Hematopoietic multipotent progenitor cell treated with erythropoietin and hydrocortisone succinate and interleukin-3 and kit ligand, for 17 days (in vitro differentiated cells): ENCODE data around the gene RIN3.
A peak's percentile ranks its signal among the peaks of the same experiment; 100 is the strongest.

Experiments used
- DNase-seq: peaks from one replicate; pipeline ENCODE4 v3.0.0-alpha.2; 2015; ENCODE audit warnings: low spot score

The RIN3 gene

DNA sequence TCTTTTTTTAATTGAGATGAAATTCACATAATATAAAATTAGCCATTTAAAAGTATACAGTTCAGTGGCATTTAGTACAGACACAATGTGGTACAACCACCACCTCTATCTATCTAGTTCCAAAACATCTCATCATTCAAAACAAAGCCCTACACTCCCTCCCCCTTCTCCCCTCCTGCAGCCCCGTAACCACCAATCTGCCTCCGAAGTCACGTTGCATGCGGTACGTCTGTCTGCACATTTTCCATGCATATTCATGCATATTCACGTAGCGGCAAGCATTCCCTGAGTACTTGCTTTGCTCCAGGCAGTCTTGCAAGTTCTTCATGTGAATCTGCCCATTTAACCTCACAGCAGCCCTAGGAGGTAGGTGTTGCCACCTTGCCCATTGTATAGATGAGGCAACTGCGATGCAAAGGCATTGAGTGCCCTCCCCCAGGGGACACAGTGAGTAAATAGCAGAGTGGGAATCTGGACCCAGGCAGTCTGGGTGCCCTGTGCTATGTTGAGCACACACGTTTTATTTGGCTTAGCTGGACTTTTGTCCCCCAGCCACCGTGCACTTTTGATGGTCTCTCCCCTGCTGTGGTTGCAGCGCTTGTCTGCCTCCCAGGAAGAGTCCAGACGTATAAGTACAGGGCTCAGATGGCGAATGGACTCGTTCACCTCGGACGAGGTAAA, 43.4 kb downstream of the RIN3 start:
- DNase-seq: no peak

DNA sequence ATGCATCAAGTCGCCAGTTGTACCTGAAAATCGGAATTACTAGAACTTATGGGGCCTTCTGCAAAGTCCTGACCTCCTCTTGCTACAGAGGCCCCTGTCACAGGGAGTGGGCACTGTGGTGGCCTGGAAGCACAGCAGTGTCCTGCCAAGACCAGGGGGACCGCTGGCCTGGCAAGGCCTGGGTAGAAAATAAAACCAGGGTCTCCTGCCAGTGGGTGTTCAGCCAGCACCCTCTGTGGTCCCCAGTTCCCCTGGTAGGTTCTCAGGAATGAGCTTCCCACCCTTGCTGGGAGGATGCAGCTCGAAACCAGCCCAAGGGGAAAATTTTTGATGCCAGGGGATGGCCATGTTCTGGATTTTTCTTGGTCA, 43.9 kb downstream of the RIN3 start:
- DNase-seq: no peak

DNA sequence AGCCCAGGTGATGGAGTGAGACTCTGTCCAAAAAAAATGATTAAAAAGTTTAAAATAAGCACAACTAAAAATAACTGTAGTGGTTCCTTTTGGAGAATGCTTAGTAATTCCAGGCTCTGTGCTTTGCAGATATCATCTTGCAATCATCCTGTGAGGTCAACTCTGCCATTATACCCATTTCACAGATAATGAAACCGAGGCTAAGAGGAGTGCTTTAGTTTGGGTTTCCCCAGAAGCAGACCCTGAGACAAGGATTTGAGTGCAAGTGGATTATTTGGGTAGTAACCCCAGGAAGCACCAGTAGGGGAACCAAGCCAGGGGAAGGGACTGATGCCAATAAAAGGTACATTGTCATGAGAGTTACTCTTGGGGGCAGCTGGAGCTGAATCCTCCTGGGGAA, 44.7 kb downstream of the RIN3 start:
- no peak for DNase-seq

GRCh38 chr14:92559486-92559885, 45.9 kb downstream of the RIN3 start:
- DNase-seq: no peak

DNA sequence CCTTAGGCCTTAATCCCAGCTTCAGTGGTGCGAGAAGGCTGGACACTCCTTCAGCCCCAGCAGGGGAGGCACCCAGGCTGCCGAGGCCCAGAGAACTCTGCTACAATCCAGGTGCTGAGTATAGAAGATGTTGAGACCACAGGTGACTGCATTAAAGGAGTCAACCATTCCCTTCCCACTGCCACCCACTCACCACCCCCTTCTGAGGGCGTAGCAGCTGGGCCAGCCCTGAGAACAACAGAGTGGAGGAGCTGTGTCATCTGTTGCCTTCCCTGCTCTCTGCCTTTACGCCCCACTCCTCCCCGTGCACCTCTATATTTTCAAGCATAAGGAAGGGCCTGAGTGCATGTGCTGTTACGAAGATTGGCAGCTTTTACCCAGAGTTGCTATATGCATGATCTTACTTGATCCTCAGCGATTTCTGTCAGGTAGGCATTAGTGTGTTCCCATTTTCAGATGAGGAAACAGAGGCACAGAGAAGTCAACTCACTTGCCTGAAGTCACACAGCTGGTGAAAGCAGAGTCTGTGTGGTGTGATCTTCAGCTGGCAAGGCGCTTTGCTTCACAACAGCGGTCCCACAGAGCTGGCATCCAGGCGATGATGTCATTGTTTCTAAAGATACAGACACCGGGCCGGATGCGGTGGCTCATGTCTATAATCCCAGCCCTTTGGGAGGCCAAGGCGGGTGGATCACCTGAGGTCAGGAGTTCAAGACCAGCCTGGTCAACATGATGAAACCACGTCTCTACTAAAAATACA, 46.7 kb downstream of the RIN3 start:
- no peak for DNase-seq

DNA sequence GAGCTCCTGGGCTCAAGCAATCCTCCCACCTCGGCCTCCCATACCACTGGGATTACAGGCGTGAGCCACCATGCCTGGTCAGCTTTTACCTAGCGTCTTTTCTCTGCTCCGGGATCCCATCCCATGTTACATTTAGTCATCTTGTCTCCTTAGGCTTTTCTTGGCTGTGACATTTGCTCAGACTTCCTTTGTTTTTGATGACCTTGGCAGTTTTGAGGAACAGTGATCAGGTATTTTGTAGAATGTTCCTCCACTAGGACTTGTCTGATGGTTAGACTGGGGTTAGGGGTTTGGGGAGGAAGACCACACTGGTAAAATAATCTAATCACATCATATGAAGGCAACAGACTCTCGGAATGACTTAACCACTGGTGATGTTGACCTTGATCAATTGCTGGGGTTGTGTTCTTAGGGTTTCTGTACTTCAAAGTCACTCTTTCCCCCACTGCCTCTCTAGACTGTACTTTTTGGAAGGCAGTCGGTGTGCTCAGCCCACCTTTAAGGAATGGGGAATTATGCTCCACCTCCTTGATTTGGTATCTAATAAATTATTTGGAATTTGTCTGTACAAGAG, 48.4 kb downstream of the RIN3 start:
- DNase-seq: no peak

DNA sequence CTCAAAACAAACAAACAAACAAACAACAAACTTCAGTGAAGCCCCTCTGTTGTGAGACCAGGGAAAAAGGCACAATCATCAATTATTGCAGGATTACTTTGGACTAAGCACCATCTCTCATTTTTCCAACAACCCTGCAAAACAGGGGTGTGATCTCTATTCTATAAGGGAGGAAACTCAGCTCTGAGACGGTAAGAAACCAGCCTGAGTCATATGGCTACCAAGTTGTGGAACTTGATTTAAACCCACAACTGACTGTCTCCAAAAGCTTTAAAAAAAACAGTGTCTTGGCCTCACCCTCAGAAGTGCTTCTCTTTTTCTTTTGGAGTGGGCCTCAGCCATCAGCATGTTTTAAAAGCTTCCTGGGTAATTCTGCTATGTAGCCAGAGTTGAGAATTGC, 49.8 kb downstream of the RIN3 start:
- DNase-seq: no peak

DNA sequence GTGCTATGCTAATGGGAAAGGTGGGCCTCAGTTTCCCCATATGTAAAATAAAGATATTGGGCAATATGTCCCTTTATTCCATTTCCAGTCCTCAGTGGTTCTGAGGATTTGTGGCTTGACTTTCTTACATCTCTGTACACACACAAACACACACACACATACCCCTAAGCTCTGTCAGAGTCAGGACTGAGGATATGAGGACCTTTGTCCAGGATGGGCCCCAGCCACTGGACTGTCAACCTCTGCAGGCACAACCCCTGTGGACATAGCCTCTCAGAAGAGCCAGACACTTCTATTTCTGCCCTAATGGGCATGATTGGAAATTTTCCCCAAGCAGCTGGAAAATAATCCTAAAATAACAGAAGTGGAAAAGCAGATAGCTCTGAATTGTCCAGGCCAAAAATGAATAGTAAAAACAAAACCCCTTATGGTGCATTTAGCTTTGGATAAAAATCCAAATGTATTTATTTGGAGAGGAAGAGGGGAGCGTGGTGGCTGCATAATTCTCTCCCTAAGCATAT, 50.2 kb downstream of the RIN3 start:
- DNase-seq: no peak

- no peak for DNase-seq
Measured at GRCh38 chr14:92564344-92565039, 50.9 kb downstream of the RIN3 start.

DNA sequence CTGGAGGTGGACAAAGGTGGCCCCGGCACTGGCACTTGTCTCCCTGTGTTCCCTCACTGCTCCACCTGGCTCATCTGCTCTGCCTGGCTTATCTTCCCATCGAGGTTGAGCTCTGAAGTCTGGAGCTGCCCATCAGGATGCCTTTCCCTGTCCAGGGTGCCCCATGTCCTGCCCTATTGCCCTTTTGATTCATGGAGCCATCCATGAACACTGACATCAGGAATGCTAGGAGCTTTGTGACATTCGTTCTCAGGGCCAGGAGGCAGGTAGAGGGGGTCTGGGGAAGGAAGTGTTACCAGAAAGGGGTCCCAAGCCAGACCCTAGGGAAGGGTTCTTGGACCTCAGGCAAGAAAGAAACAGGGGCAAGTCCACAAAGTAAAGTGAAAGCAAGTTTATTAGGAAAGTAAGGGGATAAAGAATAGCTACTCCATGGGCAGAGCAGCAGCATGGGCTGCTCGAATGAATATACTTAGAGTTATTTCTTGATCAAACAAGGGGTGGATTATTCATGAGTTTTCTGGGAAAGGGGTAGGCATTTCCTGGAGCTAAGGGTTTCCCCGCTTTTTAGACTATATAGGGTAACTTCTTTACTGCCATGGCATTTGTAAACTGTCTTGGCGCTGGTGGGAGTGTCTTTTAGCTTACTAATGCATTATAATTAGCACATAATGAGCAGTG, 51.6 kb downstream of the RIN3 start:
- DNase-seq: no peak

- no peak for DNase-seq
Measured at GRCh38 chr14:92565718-92566115, 52.1 kb downstream of the RIN3 start.

DNA sequence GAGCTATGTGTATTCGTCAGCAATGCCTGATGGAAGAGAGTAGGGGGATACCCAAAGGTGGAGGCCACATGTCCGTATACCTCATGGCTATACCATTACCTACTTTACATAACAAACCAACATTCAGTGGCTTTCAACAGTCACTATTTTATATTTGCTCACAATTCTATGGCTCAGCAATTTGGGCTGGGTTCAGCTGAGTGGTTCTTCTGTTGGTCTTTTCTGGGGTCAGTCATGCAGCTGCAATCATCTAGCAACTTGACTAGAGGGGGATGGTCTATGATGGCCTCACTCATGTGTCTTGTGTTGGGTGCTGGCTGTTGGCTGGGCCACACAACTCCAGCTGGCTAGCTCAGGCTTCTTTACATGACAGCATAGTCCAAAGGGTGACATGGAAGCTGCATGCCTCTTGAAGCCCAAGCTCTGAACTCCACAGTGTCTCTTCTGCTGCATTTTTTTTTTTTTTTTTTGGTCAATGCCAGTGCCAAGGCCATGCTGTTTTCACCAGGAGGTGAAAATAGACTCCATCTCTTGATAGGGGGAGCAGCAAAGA, 53.7 kb downstream of the RIN3 start:
- DNase-seq: no peak

DNA sequence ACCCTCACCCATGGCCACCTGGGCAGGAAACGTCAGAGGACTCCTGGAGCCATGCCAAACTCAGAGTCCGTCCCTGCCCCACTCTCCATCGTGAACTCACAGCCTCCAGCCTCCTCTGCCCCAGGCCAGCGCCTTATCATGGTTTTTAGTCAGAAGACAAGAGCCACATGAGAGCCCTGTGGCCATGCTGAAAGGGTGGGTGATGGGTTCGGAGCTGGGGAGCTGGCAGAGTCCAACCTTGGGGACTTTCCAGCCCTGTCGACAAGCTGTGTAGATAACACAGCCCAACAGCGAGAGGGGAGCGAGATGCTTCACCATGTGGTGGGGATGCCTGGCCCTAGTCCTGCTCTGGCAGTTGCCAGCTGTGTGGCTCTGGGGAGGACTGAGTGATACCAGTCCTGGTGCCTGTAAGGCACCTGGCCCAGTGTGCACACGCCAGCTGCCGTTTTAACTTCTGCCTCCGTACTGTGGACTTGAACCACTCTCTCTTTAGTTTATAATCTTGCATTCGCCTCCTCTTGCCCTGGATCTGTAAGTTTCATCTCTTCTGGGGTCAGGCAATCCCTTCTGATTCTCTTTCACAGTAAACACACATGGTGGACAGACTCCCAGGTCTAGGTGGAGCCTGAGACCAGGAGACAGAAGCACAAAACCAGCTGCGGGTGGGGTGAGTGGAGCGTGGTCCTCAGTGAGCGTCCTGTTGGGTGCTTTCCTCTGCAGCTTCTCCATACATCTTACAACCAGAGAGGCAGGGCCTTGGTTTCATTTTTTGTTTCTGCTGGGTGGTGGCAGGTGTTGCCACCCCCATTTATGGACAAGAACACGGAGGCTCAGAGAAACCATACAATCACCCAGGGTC, 55.3 kb downstream of the RIN3 start:
- DNase-seq: peak; percentile 15

GRCh38 chr14:92570674-92571262, 57.2 kb downstream of the RIN3 start:
- DNase-seq: no peak

DNA sequence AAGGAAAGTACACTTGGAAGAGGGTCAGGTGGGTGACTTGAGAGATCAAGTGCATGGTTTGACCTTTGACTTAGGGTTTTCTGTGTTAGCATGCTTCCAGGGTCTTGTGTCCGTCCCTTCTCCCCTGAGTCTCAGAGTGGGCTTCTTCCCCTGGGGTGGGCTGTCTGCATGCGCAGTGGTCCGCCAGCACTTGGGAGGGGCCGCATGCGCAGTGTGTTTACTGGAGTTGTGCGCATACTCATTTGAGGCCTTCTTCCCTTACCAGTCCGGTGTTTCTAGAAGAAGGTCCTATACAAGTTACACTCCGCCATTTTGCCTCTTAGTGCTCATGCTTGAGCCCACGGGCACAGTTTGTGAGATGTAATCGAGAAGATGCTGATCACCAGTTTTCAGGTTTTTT, 58.5 kb downstream of the RIN3 start:
- DNase-seq: no peak

DNA sequence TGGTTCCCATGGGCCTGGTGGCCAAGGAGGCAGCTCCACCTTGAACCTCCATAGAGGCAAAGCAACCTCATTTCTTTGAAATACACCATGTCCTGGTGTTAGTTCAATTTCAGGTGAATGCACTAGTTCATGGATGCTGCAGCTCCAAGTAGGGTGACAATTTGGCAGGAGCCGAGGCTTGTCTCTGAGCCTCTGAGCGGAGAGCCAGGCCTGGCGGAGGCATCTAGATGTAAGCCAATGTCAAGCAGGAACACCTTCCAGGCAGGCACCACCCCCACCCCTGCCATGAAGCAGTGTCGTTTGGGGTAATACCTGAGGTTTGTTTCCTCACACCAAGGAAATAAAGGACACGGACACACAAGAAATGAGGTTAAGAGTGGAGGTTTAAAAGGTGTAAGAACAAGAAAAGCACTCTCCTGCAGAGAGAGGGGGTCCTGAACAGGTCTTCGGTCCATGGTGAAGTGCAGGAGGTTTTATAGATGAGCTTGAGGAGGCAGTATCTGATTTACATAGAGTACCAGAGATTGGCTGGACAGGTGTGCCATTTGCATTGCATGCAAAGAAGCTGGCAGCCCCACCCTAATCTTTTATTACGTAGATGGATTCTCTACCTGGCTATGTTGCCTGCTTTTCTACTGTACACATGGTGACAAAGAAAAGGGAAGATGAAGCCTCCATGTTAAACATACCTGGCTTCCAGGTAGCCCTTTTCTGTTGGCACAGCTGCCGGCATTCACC, 60.3 kb downstream of the RIN3 start:
- no peak for DNase-seq

GRCh38 chr14:92575061-92575747, 61.6 kb downstream of the RIN3 start:
- no peak for DNase-seq

DNA sequence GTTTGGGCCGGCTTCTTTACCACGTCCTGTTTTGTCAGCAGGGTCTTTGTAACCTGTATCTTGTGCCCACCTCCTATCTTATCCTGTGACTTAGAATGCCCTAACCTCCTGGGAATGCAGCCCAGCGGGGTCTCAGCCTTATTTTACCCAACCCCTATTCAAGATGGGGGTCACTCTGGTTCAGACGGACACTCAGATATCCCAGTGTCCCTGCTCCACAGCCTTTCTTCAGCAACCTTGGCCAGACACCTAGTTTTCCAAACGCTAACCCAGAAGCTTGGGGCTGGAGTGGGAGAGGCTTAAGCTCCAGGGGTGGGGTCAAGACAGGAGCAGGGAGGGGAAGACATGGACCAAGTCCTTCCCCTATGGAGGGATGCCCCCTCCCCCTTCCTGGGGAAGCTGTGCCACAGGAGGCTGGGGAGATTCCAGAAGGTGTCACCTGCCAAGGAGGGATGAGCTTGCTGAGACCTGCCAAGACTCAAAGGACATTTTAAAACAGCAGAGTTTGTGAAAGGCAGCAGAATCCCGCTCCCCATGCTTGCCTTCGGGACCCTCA, 62.2 kb downstream of the RIN3 start:
- DNase-seq: no peak

- no peak for DNase-seq
Measured at GRCh38 chr14:92577321-92577742, 63.8 kb downstream of the RIN3 start.
